Measurements from ENCODE around the gene MCHR1. TPM values are rescaled to one million over a fixed set of nuclear protein-coding genes. Genes with fewer than 3 reads are reported as not detected.
A peak's percentile ranks its signal among the peaks of the same experiment; 100 is the strongest.

MCHR1 gene
- total RNA-seq, 4 donors from 2014 or later: 0.27 TPM; not detected in 3

- TF ChIP-seq EP300 (IDR thresholded peaks at IDR 0.05; ENCODE audit: low read depth) (no peak), POLR2AphosphoS5 (IDR thresholded peaks at IDR 0.05) (no peak), POLR2A (IDR thresholded peaks at IDR 0.05) (no peak)
- in situ Hi-C loops (cut with MboI; ENCODE audit: low pct_ligation_motif_present in 1 of 4, low pct_unique_long_range_greater_than_20kb in 1 of 4, low sequenced_read_pairs in 3 of 4): no loop called here
Observed at GRCh38 chr22:40705918-40706682, 26.8 kb downstream of the MCHR1 start.

GRCh38 chr22:40707154-40707553 is 27.9 kb downstream of the MCHR1 start:
- Histone ChIP-seq H3K4me3 (no peak overlapping the region), H3K36me3 (no peaks in the 10 kb centered on the region), H3K9me3 (no peaks in the 10 kb centered on the region), H3K27me3 (no peaks in the 10 kb centered on the region), H3K27ac (no peak overlapping the region), H3K4me1 (peaks cover 6 to 31% (median 14%) of the 10 kb centered on the region in 4 donors)
- in situ Hi-C loops (cut with MboI; ENCODE audit: low pct_ligation_motif_present in 1 of 4, low pct_unique_long_range_greater_than_20kb in 1 of 4, low sequenced_read_pairs in 3 of 4): no loop called here
- WGBS, 2 donors (ENCODE audit: low coverage in 1 of 2): 80 to 89% methylated on average over 1 to 2 of the region's 2 CpGs
- intact Hi-C loops (cut with DNase I; ENCODE audit: low total_unique reads): no loop called here
- no peak for DNase-seq
- TF ChIP-seq POLR2AphosphoS5 (IDR thresholded peaks at IDR 0.05) (no peak), EP300 (IDR thresholded peaks at IDR 0.05; ENCODE audit: low read depth) (no peak)

More at GRCh38 chr22:40705918-40706682, 26.8 kb downstream of the MCHR1 start:
- no peak for DNase-seq
- Histone ChIP-seq H3K27ac (no peak overlapping the region), H3K4me3 (no peak overlapping the region), H3K27me3 (no peaks in the 10 kb centered on the region), H3K4me1 (peaks cover 0 to 22% (median 7%) of the 10 kb centered on the region in 4 donors), H3K9me3 (no peaks in the 10 kb centered on the region), H3K36me3 (no peaks in the 10 kb centered on the region)
- WGBS, 2 donors (ENCODE audit: low coverage in 1 of 2): 67 to 83% methylated on average over 9 of the region's 9 CpGs
- intact Hi-C loops (cut with DNase I; ENCODE audit: low total_unique reads): no loop called here

- Histone ChIP-seq H3K9me3 (no peaks in the 10 kb centered on the region), H3K27me3 (no peaks in the 10 kb centered on the region), H3K4me1 (peaks cover 6 to 31% (median 14%) of the 10 kb centered on the region in 4 donors), H3K27ac (no peak overlapping the region), H3K4me3 (no peak overlapping the region), H3K36me3 (no peaks in the 10 kb centered on the region)
- WGBS, 2 donors (ENCODE audit: low coverage in 1 of 2): 90 to 95% methylated on average over 3 to 5 of the region's 5 CpGs
- DNase-seq: no peak
- in situ Hi-C loops (cut with MboI; ENCODE audit: low pct_ligation_motif_present in 1 of 4, low pct_unique_long_range_greater_than_20kb in 1 of 4, low sequenced_read_pairs in 3 of 4): no loop called here
- intact Hi-C loops (cut with DNase I; ENCODE audit: low total_unique reads): no loop called here
- no peak for TF ChIP-seq EP300 (IDR thresholded peaks at IDR 0.05; ENCODE audit: low read depth)
- no peak for TF ChIP-seq POLR2AphosphoS5 (IDR thresholded peaks at IDR 0.05)
- no peak for TF ChIP-seq POLR2A (IDR thresholded peaks at IDR 0.05)
Observed at GRCh38 chr22:40708177-40708576, 28.9 kb downstream of the MCHR1 start.

GRCh38 chr22:40709752-40710413 is 30.6 kb downstream of the MCHR1 start:
- 54 to 58% methylated on average over 5 to 6 of the region's 6 CpGs for WGBS, 2 donors (ENCODE audit: low coverage in 1 of 2)
- no peak overlapping the region for H3K4me3 ChIP-seq
- TF ChIP-seq EP300 (IDR thresholded peaks at IDR 0.05; ENCODE audit: low read depth) (no peak), POLR2AphosphoS5 (IDR thresholded peaks at IDR 0.05) (peak in 2 of 3 donors; percentile 4 to 51)
- no peaks in the 10 kb centered on the region for H3K9me3 ChIP-seq
- H3K36me3 ChIP-seq: no peaks in the 10 kb centered on the region
- intact Hi-C loops (cut with DNase I; ENCODE audit: low total_unique reads) (no loop called here), in situ Hi-C loops (cut with MboI; ENCODE audit: low pct_ligation_motif_present in 1 of 4, low pct_unique_long_range_greater_than_20kb in 1 of 4, low sequenced_read_pairs in 3 of 4) (no loop called here)
- peak overlapping the region; percentile 68 to 76 (median 70) for H3K27ac ChIP-seq
- H3K4me1 ChIP-seq: peaks cover 6 to 28% (median 14%) of the 10 kb centered on the region in 4 donors
- peak; percentile 25 for DNase-seq
- H3K27me3 ChIP-seq: no peaks in the 10 kb centered on the region

- 80 to 93% methylated on average over 1 to 12 of the region's 12 CpGs for WGBS, 2 donors (ENCODE audit: low coverage in 1 of 2)
- no peaks in the 10 kb centered on the region for H3K36me3 ChIP-seq
- no peak for DNase-seq
- intact Hi-C loops (cut with DNase I; ENCODE audit: low total_unique reads): no loop called here
- TF ChIP-seq CTCF (IDR thresholded peaks at IDR 0.05) (no peak), EP300 (IDR thresholded peaks at IDR 0.05; ENCODE audit: low read depth) (no peak), POLR2A (IDR thresholded peaks at IDR 0.05) (no peak), POLR2AphosphoS5 (IDR thresholded peaks at IDR 0.05) (no peak)
- H3K4me1 ChIP-seq: peaks cover 6 to 28% (median 14%) of the 10 kb centered on the region in 4 donors
- no peak overlapping the region for H3K4me3 ChIP-seq
- in situ Hi-C loops (cut with MboI; ENCODE audit: low pct_ligation_motif_present in 1 of 4, low pct_unique_long_range_greater_than_20kb in 1 of 4, low sequenced_read_pairs in 3 of 4): no loop called here
- H3K9me3 ChIP-seq: no peaks in the 10 kb centered on the region
- no peaks in the 10 kb centered on the region for H3K27me3 ChIP-seq
- H3K27ac ChIP-seq: peak overlapping the region; percentile 66 to 70 (median 69)
Observed at GRCh38 chr22:40712311-40712710, 33.0 kb downstream of the MCHR1 start.
